NB4 (cell line): ENCODE measurements around the gene DLEC1.
"Not testable (repeated sequence)": the region's sequence is repeated elsewhere in the genome, so short reads cannot be mapped to it uniquely, and the experiment has no call there.

Experiments
- POLR2A ChIP-seq: IDR thresholded peaks from 2 replicates; pipeline ENCODE4 v1.6.1; 2011; ENCODE audit warnings: mild to moderate bottlenecking; ENCODE audit not compliant: insufficient read length; ENCODE audit errors: extremely low read depth
- TF ChIP-seq, protein P1 (sequence below): IDR thresholded peaks from one replicate; pipeline ENCODE4 v1.5.1; 2012; ENCODE audit warnings: low read depth, low read length

GRCh38 chr3:38033586-38033985 is 5.4 kb upstream of the DLEC1 start:
- TF ChIP-seq, protein P1, sequence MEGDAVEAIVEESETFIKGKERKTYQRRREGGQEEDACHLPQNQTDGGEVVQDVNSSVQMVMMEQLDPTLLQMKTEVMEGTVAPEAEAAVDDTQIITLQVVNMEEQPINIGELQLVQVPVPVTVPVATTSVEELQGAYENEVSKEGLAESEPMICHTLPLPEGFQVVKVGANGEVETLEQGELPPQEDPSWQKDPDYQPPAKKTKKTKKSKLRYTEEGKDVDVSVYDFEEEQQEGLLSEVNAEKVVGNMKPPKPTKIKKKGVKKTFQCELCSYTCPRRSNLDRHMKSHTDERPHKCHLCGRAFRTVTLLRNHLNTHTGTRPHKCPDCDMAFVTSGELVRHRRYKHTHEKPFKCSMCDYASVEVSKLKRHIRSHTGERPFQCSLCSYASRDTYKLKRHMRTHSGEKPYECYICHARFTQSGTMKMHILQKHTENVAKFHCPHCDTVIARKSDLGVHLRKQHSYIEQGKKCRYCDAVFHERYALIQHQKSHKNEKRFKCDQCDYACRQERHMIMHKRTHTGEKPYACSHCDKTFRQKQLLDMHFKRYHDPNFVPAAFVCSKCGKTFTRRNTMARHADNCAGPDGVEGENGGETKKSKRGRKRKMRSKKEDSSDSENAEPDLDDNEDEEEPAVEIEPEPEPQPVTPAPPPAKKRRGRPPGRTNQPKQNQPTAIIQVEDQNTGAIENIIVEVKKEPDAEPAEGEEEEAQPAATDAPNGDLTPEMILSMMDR = not testable (repeated sequence)
- TF ChIP-seq POLR2A = not testable (repeated sequence)
